Measurements from ENCODE around the gene ASPRV1.
"Not testable (repeated sequence)": the region's sequence is repeated elsewhere in the genome, so short reads cannot be mapped to it uniquely, and the experiment has no call there.

The ASPRV1 gene

GRCh38 chr2:69959425-69959824, 2.0 kb downstream of the ASPRV1 start:
- no peak for DNase-seq

- no peak for DNase-seq
These were observed 3.0 kb downstream of the ASPRV1 start for GRCh38 chr2:69958480-69958879.

DNA sequence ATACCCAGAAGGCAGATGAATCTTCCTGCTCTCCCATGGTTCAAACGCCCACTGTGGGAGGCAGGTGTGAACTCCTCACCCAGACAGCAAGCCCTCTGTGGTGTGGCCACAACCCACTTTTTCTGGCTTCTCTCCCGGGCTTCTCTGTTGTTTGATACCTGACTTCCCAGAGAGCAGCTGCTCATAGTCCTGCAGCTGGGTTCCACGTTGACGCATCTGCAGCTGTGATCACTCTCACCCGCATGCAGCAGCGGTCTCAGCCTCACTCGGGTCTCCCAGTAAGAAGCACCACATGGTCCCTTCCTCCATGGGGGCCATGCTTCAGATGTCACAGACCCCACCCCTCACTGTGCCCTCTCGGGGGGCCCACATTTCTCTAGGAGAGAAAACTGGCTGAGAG, 3.5 kb downstream of the ASPRV1 start:
- DNase-seq = no peak

DNA sequence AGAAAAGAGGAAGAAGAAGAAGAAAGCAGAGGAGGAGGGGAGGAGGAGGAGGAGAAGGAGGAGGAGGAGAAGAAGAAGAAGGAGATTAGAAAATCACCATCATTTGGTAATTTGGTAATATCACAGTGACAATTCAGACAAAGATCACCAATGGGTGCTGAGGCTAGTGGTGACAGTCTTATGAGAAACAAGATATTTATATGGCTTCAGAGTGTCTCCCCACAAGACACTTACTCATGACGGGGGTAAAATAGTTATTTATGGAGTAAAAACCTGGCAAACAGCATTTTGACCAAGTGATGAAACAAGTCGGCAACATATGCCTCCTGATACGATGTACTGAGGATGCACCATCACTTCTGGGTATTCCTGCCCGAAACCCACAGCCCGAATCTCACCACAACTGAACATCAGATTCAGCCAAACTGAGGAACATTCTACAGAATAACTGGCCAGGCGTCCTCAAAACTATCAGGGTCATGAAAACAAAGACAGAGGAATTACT, 4.9 kb downstream of the ASPRV1 start:
- no peak for DNase-seq

DNA sequence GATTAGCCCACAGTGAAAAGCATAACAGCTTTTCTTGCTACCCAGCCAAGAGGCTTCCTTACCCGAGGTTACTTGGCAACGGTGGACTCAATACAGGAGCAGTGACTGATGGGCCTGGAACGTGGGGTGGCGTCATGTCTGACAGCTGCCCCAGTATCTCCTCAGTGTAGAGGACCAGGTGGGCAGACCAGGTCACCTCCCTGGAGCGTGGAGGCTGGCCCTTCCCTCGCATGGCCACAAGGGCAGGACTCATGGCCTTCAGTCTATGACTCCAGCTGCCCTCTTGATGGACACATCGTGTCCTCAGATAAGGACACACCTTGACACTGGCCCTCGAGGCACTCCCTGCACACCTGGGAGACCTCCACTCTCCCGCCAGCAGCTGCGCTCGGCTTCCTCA, 6.4 kb downstream of the ASPRV1 start:
- DNase-seq = no peak

DNA sequence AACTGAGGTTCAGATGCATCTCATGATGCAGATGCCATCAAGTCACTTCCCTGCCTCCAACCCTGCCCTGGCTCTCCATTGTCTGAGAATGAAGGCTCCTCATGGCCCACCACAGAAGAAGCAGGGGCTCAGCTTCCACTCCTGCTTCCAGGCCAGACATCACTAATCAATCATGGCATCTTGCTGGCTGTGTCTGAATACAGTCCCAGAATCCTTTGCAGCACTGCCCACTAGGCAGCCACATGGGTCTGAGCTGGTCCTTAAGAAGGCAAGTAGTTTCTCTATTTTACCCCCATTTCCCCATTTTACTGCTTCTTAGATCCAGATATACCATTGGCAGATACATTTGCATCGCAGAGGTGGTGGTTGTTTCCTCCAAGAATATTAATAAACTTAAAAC, 7.3 kb downstream of the ASPRV1 start:
- no peak for DNase-seq

DNA sequence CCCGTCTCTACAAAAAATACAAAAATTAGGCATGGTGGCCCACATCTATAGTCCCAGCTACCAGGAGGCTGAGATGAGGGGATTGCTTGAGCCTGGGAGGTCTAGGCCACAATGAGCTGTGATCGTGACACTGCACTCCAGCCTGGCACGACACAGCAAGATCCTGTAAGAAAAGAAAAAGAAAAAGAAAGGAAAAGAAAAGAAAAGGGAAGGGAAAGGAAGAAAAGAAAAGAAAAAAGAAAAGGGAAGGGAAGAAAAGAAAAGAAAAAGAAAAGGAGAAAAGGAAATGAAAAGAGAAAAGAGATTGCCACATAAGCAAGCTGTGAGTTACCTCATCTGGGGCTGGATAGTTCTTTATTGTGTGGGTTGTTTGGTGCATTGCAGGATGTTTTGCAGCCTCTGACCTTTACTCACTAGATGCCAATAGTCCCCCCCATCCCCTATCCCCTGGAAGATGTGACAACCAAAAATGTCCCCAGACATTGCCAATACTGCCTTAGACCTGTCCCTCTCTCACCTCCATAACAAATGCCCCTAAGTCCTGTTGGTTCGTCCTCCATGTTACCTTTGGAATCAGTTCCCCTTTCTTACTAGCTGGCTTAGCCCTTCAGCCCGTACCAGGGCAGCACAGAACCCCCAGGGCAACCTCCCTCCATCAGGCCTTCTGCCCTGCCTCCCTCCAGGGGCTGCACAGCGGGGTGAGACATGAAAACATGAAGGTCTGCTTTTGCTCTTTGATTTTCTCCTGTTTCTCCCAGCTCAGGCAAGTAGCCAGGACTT, 8.9 kb downstream of the ASPRV1 start:
- DNase-seq = no peak

- DNase-seq = not testable (repeated sequence)
These were observed 10.8 kb downstream of the ASPRV1 start for GRCh38 chr2:69950671-69951070.

DNA sequence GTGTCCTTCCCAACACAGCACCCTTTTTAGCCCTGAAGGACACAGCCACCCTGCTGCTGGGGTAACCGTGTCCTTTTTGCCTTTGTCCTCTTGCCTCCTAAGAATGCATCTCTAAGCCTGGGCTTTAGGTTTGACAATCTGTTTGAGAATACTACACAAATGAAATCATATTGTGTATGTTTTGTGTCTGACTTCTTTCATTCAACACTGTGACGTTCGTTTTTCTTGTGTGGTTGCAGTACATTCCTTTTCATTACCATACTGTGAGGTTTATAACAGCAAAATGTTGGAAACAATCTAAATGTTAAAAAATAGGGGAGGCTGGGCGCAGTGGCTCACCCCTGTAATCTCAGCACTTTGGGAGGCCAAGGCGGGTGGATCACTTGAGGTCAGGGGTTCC, 11.2 kb downstream of the ASPRV1 start:
- peak; percentile 44 for DNase-seq

DNA sequence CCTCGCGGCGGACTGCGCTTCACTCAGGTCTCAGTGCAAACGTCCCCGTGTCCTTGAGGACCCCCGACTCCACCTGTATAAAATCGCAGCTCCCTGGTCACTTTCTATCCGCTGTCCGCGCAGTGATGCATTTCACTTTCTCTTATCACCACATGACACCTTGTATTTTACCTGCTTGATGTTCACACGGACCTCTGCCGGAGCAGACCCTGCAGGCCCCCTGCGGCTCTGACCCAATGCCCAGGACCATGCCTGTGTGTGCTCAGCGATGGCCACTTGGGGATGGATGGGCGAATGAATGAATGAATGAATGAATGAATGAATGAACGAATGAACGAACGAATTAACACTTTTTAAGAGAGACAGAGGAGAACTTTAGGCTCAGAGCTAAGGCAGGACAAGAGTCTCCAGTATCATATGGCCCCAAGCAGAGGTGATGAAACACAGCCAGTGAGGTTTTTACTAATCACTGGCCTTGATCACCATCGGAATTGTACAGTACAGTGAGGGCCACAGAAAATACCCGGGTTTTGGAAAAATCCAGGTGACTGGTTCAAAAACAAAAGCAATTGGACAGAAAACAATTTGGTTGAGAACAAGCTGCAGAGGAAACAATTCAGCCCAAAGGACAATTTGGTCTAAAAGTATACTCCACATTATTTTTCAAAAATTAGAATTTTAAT, 12.3 kb downstream of the ASPRV1 start:
- no peak for DNase-seq

DNA sequence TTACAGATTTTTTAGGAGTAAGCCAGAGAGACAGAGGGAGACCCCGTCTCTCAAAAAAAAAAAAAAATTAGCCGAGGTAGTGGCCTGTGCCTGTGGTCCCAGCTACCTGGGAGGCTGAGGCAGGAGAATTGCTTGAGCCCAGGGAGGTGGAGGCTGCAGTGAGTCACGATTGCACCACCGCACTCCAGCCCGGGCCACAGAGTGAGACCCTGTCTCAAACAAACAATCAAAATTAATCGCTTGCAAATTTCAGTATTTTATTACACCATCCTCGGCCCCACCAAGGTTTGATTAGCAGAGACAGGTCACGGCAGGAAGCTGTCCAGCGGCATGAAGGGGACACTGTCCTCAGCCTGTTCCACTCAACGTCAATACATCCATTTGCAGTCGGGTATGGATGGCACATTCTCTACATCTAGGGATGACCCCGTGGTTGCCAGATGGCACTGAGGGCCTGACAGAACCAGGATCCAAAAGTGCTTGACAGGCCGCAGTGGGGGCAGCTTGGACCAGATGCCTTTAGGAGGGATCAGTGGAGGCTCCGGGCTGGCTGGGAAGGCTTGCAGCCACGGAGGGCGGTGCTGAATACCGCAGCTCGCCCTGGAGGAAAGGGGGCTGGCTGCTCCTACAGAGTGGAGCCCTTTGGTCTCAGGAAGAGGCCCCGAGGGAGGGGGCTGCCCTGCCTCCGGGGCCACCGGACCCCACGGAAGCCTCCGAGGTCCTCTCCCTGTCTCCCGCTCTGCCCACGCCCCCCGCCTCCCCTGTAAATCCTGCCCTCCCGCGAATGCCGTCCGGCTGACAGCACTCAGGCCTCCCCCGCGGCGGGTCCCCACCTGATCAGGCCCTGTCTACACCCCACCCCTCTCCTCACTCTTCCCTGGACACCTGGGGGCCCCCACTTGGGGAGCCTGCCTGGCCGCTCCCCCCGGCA, 13.1 kb downstream of the ASPRV1 start:
- no peak for DNase-seq

DNA sequence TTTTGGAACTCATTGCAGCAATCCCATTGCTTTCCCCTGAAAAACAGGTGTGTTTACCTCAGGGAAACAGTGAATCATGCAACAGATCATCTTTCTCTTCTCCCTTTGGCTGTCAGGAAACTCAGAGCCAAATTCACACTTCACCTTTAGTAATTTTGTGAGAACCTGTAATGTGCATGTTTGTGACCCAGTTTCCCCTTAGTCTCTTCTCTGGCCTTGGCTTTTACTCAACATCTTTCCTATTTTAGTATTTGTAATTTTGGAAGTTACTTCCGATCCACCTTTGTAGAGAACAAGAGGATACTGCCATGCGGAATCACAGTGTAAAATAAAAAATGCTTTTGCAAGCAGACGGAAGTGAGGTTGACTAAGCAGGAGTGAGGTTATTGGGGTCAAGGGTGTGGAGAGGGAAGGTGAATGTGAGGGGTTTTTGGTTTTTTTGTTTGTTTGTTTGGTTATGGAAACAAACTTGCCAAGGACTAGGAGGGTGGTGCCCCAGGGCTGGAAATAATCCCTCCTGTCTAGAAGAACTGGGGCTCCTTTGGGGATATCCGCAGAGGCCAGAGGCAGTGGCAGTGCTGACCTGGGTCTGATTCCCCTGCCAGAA, 14.0 kb downstream of the ASPRV1 start:
- DNase-seq = no peak

DNA sequence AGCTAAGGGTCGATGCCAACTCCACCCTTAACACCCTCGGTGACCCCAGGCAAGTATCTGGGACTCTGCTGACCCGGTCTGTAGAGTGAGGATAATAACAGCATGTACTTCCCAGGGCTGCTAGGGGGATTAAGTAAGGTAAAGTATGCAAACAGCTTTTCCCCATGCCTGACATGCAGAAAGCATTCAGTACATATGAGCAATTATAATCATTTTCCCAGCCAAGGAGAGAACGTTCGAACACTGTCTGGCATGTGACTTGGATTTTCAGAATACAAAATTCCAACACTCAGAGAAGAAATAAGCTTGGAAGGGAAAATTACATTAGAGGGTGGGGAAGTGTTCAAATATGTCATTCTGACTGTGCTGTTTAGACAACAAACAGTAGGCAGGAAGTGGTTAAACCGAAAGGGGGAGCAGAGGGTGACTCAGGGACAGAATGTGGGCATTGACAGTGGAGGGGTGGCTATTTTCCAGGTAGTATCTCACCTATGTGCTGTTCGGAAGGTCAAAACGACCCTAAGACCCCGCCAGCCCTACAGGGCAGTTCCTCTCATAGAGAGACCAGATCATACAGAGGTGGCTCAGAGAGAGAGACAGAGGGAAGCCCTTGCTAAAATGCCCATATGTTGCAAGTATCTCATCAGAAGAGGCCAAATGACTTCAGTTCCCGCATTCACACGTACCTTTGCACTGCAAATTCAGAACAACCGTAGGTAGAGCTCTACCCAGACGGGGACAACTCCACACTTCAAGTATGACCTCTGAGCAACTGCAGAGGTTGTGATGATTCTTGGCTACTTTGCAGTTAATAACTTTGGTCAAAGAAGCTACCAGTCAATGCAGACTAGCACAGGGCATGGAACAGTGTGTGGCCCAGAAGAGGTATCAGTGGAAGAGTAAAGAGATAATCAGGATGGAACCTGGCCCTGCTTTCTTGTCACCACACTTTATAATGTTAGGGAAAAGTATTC, 14.8 kb downstream of the ASPRV1 start:
- peak; percentile 84 for DNase-seq

DNA sequence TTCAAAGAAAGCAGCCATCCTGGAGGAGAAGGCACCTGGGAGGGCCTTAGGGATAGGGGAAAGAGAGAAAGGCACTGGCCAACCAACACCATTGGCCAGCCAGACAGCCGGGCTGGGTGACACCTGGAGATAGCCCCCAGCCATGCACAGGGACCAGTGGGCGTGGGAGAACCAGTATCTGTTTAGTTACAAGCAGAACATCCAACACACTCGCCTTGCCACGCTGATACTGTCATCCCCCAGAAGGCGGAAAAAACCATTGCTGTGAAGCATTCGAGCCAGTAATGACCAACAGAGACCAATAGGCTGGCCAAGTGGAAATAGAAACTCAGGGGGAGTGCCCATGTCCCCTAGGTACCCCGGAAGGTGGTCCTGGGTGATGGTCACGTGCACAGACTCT, 15.5 kb downstream of the ASPRV1 start:
- DNase-seq = no peak

- peak; percentile 13 for DNase-seq
These were observed 16.0 kb downstream of the ASPRV1 start for GRCh38 chr2:69945441-69945840.

DNA sequence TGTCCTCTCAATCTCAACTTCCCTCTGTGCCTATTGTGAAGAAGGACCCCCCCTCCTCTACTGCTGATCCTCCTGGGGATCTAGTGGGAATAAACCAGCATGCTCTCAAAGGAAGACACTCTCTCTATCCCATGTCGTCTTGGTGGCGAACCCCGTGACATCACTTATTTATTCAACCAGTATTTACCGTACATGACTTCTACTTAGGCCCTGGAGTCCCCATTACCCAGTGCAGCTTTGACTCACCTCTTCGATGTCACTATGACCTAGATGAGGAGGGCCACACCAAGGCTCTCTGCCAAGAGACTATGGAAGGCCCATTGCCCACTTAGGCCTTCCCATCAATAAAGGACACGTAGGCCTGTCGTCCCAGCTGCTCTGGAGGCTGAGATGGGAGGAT, 16.7 kb downstream of the ASPRV1 start:
- DNase-seq = no peak

DNA sequence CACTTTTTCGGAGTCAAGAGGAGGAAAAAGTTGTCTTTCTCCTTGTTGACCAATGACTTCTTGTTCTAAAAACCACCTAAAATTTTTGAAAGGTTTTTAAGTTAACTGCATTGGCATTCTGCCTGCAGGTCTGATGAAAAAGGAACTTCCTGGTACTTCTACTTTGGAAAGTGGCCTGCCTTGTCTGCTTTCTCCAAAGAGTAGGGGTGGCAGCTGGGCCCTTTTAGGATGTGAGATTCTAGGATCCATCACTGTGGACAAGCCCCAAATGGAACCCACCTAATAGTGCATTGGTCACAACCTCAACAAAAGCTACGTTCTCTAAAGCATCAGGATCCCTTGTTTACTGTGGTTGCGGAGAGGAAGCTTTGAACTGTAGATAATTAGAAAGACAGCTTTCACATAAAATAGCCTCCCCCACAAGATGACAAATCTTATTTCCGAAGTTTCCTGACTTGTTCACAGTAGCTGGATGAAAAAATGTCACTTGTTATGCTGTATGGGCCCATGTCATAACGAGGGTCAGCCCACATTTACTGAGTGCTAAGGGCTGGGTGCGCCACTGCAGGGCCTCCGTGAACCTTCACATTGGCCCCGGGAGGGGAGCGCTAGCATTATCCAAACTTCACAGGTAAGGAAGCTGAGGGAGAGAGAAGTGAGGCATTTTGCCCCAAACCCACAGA, 17.4 kb downstream of the ASPRV1 start:
- DNase-seq = no peak

- no peak for DNase-seq
These were observed 18.2 kb downstream of the ASPRV1 start for GRCh38 chr2:69943000-69943842.

DNA sequence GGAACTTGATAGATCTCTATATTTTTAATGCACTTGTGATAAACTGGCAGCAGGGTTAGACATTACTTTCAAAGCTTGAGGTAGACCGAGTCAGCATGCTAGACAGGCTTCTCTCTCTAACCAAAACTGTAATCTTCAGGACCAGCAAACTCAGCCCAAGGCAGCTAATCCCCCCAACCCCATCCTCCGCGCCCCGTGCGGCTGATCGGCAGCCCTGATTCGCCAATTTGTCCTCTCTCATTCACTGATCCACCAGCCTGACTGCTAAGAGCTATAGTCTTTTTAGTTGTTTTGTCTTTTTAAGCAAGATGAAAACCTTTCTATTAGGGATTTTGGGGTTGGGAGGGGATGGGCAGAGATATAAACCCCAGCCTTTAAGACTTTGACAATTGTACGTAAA, 20.7 kb downstream of the ASPRV1 start:
- no peak for DNase-seq

DNA sequence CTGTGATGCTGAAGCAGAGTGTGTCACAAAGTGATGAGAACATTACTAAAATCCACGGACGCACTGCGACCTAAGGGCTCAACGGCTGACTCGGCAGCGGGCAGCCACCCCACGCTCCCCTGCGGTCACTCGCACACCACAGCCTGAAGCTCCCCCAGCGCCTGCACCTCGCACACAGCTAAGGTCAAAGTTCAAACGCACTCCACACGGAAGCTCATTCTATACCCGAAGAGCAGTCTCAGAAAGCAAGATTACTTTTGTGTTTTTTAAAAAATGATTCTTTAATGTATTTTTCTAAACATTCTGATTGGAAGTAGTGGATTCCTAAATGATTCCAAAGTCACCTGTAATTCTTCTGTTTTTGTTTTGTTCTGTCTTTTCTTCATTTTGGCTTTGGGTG, 21.7 kb downstream of the ASPRV1 start:
- no peak for DNase-seq
